ENCODE data around the gene VCAN.

The VCAN gene

DNA sequence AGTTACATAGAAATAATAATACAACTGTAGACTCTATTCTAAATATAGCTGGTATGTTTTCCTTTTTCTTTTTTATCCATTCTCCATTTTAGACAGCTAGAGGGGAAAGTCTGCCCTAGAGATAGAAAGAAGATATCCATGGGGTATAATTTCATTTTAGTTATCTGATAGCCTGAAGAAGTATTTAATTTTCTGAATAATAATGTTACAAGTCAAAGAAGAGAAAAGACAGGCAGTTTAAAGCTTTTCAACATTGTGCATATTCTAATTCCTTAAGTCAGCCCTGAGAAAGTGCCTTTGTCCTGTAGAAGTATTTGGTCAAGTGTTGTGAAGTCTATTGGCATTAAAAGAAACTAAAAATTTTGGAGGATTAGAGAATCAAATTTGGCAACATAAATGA is 2.5 kb upstream of the VCAN start:
- no peak for DNase-seq

DNA sequence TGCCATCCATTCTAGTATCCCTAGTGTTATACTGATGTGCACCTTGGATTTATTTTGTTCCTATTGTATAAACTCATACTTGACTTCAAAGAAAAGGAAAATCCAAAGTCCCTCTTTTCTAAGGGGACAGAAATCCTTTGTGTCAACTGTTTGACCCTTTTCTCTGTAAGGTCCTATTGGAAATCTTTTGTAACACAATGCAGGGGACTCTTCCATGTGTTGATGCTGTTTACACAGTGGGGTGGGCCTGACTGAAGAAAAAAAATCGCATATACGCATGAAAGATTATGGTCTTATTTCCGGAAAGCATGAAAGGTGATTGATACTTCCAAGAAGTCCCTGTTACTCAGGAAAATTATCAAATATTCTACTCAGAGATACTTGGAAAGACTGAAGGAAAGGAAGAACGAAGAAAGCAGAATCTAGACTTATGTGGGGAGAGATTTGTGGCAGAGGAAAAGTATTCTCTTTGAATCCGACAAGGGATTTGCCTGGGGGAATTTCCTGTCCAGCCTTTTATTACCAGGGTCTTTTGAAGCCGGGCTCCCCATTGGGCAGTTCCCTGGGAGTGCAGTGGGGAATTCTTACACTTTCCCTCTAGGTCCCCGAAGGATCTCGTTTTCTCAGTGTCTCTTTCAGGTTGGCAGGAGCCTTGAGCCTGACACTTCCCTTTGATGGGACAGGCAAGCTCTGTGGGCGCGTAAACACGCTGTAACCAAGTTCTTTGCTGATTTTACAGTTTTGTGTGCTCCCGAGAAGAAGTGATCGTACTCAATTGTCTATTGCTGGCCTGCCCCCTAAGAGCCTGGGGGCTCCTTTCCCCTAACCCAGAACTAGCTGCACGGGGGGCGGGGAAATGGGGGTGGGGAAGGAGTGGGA is 779 bp upstream of the VCAN start:
- DNase-seq: no peak

- DNase-seq: no peak
Observed at GRCh38 chr5:83472213-83472507, 616 bp downstream of the VCAN start.

GRCh38 chr5:83472508-83473345 is 1.2 kb downstream of the VCAN start:
- no peak for DNase-seq

- peak; percentile 68 for DNase-seq
Observed at GRCh38 chr5:83473346-83474160, 2.0 kb downstream of the VCAN start.

- DNase-seq: peak; percentile 51
Observed at GRCh38 chr5:83474161-83474796, 2.7 kb downstream of the VCAN start.

- no peak for DNase-seq
Observed at GRCh38 chr5:83474991-83475390, 3.4 kb downstream of the VCAN start.

DNA sequence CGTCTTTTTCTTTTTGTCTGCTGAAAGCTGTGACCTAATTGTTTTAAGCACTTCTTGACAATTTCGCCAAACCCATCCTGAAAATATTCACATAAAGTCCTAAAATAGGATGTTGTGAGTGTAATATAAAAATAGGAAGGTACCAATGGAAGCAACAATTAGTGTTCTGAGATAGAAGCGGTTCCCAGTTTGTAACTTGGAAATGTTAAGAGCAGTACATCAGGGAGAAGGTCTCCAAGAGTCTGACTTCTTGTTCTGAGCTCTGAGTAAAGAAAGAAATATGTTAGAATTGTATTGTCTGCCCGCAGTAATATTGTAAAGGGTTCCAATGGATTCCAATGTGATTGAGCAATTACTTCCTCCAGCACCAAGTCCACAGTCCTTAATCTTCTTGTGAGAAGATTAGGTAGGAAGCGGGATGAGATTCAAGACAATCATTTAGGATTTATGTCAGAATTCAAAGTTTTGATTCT is 3.9 kb downstream of the VCAN start:
- DNase-seq: no peak

- no peak for DNase-seq
Observed at GRCh38 chr5:83475935-83476814, 4.6 kb downstream of the VCAN start.

GRCh38 chr5:83482961-83483360 is 11.4 kb downstream of the VCAN start:
- DNase-seq: no peak

DNA sequence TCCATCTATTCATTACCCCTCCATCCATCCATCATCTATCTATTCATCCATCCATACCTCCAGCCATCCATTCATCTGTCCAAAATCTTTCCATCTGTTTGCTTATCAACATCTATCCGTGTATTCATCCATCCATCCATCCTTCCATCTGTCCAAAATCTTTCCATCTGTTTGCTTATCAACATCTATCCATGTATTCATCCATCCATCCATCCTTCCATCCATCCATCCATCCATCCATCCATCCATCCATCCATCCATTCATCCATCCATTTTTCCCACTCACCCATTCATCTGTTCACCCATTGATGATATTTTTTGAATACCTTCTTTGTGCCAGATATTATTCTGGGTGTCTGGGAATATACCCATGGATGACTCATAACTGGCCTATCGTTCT is 12.8 kb downstream of the VCAN start:
- DNase-seq: no peak

- DNase-seq: no peak
Observed at GRCh38 chr5:83485842-83486241, 14.3 kb downstream of the VCAN start.

GRCh38 chr5:83487155-83487554 is 15.6 kb downstream of the VCAN start:
- DNase-seq: no peak

DNA sequence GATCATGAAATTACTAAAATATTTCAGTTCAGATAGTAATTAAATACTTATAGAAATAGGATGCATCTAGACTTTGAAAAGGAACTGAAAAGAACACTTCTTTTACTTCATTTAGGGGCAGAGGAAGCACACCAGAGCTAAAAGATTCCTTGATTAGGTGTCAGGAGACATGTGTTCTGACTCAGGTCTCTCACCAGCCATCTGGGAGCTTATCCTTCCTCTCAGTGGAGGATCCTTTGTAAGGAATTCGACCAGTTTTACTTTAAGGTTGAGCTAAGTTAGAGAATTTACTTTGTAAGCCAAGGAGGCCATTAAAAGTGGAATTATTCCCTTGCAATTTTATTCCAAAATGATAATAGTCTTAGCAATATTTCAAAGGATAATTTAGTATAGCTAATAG is 16.7 kb downstream of the VCAN start:
- no peak for DNase-seq

DNA sequence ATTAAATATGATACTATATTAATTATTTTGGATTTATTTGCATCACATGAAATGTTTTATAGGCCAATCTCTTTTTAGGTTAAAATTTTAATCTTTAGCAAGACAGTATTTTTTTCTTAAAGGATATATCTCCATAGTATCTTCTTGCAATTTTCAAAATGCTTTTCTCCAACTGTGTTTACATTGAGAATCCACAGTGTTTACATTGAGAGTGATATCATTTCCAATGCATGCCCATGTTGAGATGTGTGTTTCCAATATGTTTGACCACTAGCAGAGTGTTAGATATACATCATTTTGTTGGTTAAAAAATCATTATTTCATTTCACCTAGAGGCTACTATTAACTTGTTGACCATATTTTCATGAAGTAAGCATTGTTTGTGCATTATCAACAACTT is 17.3 kb downstream of the VCAN start:
- DNase-seq: no peak

GRCh38 chr5:83490203-83490602 is 18.7 kb downstream of the VCAN start:
- no peak for DNase-seq

DNA sequence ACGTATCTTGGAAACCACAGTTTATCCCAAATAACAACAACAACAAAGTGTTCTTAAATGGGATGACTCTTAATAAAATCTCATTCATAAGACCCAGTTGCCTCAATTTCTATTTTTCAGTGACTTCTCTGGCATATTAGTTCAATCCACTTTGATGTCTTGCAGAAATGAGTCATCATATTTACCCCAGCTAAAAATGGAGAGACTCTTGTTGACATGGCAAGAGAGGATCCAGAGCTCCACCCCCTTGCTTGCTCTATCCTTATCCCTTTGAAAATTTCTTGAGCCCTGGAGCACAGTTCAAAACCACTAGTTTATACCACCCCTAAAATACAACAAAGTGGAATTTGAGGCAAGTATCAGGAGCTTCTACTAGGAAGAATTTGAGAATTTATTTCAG is 20.8 kb downstream of the VCAN start:
- no peak for DNase-seq

- no peak for DNase-seq
Observed at GRCh38 chr5:83493644-83494043, 22.1 kb downstream of the VCAN start.

GRCh38 chr5:83494087-83494620 is 22.6 kb downstream of the VCAN start:
- DNase-seq: no peak

DNA sequence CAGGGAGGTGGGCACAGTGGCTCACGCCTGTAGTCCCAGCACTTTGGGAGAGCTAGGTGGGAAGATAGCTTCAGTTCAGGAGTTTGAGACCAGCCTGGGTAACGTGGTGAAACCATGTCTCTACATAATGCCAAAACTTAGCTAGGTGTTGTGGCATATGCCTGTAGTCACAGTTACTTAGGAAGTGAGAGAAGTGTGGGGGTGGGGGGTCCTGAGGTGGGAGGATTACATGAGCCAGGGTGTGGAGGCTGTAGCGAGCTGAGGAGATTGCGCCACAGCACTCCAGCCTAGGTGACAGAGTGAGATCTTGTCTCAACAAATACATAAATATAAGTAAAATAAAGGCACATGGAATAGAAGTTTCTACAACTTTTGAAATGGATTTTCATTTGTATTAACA is 23.1 kb downstream of the VCAN start:
- DNase-seq: no peak

DNA sequence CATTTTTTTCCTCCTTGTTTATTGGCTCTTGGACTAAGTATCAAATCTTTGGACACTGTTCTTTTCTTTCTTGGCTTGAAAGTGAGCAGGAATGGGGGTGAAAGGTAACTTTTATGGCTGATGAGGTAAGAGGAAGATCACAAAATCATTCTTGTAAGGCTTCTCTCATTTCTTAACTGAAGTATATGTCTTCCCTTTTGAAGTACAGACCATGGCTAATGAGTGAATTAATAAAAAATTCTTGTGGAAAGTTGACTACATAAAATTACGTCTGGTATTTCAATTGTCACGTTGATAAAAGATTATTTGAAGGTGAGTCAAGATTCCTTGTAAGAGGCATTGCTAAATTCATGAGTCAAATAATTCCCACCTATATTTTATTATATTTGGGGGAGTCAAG is 25.1 kb downstream of the VCAN start:
- no peak for DNase-seq

GRCh38 chr5:83498585-83498984 is 27.0 kb downstream of the VCAN start:
- DNase-seq: no peak
